Measurements from ENCODE around the gene RBM47.

Gene RBM47

DNA sequence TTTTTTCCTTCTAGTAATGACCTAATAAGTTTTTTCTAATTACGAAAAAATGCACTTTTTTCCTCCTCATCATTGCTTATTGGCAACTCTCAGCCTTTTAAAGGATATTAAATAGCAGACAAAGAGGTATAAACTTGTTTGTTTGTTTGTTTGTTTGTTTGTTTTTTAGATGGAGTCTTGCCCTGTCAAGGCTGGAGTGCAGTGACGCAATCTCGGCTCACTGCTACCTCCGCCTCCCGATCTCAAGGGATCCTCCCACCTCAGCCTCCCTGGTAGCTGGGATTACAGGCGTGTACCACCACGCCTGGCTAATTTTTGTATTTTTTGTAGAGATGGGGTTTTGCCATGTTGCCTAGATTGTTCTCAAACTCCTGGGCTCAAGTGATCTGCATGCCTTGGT is 6.0 kb downstream of the RBM47 start:
- no peak for DNase-seq (ENCODE audit: low read depth)

DNA sequence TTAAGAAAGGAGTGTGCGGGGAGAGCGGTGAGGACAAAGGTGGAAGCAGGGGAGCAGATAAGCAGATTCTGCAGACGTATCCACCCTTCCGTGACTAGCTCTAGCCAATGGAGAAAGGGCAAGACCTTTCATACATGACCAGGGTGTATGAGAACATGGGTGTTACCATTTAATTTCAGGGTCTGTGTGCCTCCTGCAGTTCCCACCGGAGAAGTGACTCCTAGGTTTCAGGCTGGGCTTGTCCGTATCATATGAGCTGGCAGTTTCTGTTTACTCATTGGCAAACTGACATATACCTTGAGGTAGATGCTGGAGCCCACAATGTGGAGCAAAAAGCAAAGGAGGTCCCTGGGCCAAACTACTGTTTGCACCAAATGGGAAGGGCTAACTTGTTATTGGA is 6.8 kb downstream of the RBM47 start:
- no peak for DNase-seq (ENCODE audit: low read depth)

DNA sequence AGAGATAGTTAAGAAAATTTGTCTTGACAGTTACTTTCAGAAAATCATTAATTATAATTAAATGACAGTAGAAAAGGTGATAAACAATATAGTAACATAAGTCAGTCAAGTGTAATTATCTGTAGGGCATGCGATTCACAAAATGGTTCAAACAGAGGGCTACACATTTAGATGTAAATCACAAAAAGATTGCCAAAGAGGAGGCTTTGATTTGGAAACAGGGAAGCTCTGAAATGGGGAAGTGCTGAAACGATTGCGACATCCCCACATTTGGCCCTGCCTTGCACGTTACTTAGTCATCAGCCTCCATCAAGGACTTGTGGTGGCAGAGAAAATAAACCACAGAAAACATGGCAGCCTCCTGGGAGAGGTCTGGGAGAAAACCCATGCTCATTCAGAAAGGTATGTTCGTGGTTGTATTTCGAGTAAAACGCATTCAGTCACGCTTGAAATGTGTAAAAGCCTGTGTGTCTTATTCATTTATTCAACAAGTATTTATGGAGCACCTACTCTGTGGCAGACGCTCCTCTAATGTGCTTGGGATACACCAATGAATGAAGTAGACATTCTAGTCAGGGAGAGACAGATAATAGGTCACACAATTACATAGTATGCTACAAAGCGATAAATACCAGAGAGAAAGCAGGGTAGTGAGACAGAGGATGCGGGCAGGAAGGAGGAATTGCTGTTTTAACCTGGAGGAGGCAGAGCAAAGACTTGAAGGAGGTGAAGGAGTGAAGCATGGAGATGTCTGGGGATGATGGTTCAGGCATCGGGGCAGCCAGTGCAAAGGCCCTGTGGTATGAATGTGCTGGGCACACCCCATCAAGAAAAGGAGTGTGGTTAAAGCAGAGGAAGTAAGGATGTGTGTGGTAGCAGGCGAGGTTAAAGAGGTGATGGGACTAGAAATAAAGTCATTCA is 7.8 kb downstream of the RBM47 start:
- DNase-seq (ENCODE audit: low read depth) = no peak

DNA sequence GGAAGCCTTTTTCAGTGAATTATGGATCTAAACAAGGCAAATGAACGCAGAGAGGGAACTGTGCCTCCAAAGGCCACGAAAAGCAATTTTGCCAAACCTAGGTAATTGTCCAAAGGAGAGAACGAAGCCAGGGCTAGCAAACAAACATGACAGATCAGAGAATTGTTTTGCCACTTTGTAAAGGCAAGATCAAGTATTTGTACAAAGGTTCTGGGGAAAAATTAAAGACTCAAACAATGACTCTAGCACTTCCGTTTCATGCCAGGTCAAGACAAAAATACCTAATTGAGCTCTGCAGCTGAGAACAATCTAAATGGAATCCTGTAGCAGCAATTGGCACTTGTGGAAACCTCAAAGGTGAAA is 8.5 kb downstream of the RBM47 start:
- no peak for DNase-seq (ENCODE audit: low read depth)

DNA sequence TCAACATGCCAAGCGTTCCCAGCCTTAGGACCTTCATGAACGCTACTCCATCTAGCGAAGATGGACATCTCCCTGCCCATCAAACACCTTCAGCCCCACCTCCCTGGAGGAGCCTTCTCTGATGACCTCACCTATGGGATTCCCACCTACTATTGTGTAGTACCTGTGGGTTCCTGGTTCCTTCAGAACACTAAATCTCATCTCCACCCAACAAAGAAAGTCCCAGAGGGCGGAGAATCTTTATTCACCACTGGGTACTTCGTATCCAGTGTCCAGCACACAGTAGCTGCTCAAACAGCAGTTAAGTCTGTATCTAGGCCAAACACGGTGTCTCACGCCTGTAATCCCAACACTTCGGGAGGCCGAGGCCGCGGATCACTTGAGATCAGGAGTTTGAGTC is 10.1 kb downstream of the RBM47 start:
- DNase-seq (ENCODE audit: low read depth) = no peak

DNA sequence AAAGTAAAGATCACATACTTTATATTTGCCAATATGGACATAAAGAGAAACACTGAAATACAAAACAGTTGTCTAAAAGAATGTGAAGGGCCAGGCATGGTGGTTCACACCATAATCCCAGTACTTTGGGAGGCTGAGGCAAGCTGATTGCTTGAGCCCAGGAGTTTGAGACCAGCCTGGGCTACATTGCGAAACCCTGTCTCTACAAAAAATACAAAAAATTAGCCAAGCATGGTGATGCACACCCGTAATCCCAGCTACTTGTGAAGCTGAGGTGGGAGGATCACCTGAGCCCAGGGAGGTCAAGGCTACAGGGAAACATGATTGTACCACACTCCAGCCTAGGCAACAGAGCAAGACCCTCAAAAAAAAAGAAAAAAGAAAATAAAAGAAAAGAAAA is 11.8 kb downstream of the RBM47 start:
- DNase-seq (ENCODE audit: low read depth) = no peak

DNA sequence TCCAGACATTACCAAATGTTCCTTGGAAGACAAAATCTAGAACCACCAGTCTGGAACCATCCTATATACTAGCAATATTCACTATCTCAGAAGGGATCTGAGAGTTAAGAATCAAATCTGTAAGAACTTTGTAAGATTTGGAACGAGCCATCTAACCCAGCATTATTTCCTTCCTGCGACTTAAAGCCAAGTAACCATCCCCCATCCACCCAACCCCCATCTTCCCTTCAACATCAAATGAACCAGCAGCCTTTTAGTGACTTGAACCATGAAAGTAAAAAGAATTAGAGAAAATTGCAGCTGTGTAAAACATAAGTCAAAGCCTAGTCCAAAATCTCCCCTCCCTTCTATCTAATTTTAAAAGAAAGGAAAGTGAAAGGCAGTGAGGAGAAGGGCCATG is 15.6 kb downstream of the RBM47 start:
- DNase-seq (ENCODE audit: low read depth) = no peak

DNA sequence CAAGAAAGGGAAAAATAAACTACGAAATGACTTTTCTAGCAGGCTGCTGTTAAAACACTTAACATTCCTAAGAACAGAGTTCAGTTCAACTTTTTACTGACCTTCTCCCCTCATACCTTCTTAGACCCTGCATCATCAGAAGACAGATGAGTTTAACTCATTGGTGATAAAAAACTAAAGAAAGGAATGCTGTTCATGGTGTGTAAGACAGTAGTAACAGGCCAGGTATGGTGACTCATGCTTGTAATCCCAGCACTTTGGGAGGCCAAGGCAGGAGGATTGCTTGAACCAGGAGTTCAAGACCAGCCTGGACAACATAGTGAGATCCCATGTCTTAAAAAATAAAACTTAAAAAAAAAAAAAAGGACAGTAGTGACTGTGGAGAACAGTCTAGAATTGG is 16.2 kb downstream of the RBM47 start:
- no peak for DNase-seq (ENCODE audit: low read depth)

DNA sequence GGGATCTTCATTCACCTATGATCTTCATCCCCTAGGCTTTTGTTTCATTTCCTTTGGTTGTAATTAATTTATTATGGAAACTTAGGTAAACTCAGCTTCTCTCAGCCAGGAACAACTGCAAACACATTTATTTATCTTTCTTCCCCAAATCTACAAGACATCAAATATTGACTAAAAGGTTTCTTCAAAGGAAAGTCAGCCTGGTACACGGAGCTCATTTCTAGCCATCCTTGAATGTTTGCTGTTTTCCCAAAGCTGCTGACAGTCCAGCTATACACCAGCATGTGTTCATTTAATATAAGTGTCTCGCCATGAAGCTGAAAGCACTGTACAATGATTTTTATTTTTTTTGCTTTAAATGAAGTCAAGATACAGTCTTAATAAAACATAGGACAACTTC is 16.8 kb downstream of the RBM47 start:
- no peak for DNase-seq (ENCODE audit: low read depth)

DNA sequence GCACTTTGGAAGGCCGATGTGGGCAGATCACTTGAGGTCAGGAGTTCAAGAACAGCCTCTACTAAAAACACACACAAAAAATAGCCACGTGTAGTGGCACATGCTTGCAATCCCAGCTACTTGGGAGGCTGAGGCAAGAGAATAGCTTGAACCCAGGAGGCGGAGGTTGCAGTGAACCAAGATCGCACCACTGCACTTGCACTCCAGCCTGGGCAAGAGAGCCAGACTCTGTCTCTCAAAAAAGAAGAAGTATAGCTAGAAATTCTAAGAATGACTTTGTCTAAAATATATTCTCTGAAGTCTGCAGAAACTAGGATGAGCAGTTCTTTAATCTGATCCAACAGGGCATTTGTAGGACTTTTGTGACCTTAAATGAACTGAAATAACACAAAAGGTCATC is 17.4 kb downstream of the RBM47 start:
- no peak for DNase-seq (ENCODE audit: low read depth)

DNA sequence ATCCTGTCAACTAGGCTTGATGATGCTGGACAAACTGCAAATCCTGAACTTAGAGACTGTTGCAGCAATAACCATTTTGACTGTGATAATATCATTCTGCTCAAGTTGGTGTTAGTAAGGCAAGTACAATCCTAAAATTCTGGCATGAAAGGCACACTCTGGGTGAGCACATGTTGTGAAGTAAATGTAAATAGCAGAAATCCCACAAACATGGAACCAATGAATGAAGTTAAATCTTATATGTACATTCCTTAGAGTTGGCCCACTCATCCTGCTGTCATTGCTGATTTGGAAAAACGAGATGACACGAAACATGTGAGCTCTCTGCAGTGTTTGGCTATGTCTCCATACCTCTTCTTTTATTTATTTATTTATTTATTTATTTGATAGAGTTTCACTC is 21.0 kb downstream of the RBM47 start:
- no peak for DNase-seq (ENCODE audit: low read depth)

DNA sequence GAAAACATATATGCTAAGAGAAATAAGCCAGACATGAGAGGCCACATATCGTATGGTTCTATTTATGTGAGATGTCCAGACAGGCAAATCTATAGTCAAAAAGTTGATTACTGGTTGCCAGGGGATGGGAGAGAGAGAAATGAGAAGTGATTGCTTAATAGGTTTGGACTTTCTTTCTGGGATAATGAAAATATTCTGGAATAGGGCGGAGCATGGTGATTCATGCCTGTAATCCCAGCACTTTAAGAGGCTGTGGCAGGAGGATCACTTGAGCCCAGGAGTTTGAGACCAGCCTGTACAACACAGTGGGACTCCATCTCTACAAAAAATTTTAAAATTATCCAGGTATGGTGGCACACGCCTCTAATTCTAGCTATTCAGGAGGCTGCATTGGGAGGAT is 22.4 kb downstream of the RBM47 start:
- no peak for DNase-seq (ENCODE audit: low read depth)

DNA sequence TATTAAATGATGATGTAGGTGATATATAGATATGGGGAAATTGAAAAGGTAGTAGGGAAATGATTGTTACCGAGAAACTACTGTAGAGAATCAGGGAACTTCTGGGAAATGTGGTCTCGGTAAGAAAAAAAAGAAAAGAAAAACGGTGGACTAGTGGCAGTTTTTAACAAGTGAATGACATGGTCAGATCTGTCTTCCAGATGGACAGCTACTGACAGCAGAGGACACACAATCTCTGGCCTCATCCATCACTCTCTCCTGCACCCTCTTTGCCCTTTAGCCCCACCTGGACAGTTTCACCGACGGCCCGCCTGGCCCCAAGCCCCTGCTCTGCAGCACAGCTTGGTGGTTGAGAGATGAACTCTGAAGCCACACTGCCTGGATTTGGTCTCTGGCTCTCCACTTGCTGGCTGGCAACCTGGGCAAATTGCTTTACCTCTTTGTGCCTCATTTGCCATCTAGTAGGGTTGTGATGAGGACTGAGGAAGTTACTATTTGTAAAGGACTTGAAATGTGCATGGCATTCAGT is 23.4 kb downstream of the RBM47 start:
- no peak for DNase-seq (ENCODE audit: low read depth)

DNA sequence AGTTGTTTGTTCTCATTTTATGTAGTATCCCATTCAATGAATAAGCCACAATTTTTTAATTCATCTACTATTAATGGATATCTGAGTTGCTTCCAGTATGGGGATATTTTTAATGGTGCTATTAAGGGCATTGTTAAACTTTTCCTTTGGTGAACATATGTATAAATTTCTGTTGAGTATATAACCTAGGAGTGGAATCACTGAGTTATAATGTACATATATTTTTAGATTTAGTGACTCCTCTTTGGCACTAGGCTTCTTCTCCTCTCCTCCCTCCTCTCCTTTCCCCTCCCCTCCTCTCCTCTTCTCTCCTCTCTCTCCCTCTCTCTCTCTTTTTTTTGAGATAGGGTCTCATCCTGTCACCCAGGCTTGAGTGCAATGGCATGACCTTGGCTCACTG is 26.4 kb downstream of the RBM47 start:
- DNase-seq (ENCODE audit: low read depth) = no peak

DNA sequence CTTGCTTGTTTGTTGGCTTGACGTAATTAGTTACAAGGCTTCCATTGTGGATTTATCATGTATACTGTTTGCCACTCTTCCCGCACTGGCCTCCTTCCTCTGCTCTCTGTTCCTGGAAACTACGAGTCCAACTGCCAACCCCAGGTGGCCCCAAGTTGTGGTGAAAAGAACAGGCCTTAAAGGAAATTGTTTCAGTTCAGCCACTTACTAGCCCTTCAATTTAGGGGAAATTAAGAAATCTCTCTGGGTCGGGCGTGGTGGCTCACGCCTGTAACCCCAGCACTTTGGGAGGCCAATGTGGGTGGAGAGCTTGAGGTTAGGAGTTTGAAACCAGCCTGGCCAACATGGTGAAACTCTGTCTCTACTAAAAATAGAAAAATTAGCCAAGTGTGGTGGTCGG is 28.0 kb downstream of the RBM47 start:
- DNase-seq (ENCODE audit: low read depth) = no peak

DNA sequence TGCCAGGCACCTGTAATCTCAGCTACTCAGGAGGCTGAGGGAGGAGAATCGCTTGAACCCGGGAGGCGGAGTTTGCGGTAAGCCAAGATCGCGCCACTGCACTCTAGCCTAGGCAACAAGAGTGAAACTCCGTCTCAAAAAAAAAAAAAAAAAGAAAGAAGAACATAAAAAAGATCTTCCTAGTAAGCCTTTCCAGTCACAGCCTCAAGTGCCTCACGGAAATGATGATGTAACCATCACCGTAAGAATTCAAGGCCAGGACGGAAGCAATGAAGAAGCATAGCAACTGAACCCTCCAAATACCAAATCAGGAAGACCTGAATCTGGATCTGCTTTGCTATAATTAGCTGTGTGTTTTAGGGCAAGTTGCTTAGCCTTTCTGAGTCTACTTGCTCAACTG is 28.8 kb downstream of the RBM47 start:
- DNase-seq (ENCODE audit: low read depth) = no peak

DNA sequence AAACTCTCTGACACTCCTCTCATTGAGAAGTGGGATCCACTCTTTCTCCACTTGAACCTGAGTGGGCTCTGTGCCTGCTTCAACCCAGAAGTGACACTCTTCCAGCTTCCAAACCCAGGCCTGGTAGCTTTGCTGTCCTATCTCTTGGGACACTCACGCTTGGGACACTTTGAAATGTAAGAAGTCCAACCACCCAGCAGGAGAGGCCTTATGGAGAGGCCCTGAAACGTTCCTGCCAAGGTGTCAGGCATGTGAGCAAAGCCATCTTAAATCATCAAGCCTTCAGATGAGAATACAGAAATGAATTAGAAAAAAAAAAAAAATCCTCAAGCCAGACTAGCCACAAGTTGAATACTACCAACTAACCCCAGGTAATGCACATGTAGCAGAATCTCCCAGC is 30.2 kb downstream of the RBM47 start:
- no peak for DNase-seq (ENCODE audit: low read depth)

DNA sequence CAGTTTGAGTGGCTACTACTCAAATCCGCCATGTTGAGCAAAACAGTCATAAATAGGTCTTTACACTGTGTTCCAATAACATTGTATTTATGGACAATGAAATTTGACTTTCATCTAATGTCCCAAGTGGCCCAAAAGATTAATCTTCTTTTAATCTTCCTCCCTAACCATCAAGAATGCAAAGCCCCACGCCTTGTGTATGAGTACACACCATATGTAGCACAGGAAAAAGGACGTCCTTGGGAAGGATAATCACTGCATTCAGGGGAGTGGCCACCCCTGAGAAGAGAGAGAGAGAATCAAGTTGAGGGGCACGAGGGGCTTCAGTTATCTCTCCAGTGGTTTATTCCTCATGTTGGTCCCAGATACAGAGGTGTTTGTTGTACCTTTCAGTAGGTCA is 33.1 kb downstream of the RBM47 start:
- no peak for DNase-seq (ENCODE audit: low read depth)

DNA sequence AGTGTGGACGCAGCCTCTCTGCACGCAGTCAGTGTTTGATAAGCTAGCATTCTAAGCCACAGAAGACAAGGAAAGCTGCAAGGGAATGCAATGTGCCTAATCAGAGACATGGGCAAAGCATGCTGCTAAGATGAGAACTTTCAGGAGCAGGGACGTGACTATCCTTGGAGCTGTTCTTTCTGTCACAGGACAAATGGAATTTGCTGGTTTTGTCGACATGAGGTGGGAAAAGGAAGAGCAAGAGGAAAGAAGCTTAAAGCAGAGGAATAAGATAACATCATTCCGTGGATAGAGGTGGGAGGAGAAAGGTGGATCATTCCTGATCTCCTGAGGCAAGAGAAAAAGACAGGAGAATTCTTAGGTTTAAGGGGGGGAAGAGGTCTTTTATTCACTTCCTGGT is 33.7 kb downstream of the RBM47 start:
- no peak for DNase-seq (ENCODE audit: low read depth)

DNA sequence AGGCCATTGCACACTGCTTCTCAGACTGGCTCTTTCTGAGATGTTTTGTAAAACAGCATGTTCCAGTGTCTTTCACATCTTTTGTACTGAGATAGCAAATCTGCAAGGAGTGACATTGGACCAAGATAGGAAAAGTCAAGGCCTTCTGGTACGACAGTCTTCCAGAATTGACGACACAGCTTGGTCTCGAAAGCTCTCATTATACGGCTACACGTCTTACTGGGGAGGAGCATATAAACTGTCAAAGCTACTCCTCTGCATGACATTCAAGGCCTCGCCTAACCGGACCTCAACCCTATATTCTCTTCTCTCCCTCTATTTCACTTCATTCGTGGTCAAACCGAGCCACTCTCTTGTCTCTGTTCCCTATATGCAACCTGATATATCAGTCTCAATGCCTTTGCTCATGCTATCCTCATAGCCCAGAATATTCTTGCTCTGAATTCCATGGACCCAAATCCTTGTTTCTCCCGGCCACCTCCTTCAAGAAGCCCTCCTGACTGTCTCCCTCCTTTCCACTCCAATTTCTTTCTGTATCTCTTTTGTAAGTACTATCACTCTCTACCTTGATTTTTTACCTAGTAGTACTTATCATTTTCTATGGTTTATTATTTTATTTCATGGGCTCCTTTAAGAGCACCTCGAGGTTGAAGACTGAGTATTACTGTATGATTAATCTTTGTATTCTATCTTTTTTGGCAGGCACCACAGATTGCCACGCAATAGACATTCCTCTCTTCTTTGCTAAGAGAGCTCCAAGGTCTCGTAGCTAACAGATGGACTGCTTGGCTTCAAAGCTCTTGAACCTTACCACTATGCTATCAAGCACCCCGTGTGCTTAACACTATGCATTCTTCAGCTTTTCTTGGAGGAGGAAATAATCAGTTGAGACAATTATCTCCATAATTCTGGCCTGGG is 35.1 kb downstream of the RBM47 start:
- DNase-seq (ENCODE audit: low read depth) = no peak

DNA sequence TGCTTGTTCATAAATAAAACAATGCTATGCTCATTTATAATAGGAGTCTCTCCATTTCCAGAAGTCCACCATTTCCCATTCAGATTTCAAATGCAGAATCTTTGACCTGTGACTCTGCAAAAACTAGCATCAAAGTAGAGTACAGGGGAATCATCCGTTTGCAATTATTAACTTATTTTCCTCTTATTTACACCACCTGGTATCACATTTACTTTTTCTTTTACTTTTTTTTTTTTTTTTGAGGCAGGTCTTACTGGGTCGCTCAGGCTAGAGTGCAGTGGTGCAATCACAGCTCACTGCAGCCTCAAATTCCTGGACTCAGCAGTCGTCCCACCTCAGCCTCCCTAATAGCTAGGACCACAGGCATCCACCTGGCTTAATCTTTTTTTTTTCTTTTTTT is 37.6 kb downstream of the RBM47 start:
- no peak for DNase-seq (ENCODE audit: low read depth)

DNA sequence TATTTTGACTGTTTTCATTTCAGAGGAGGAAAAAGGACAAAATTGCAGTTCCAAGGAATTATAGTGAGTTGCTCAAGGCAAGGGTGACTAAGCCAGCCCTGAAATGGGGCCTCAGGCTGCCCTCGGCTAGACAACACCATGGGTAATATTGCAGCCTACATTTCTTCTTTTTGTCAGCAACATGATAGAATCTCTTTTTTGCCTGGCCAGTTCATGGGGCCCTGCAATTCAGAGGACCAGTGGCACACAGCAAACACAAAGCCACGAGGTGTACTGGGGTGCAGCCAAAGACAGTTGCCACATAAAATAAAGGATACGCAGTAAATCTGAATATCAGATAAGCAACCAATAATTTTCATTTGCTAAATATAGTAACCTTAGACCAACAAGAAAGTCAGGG is 41.8 kb downstream of the RBM47 start:
- DNase-seq (ENCODE audit: low read depth) = no peak

DNA sequence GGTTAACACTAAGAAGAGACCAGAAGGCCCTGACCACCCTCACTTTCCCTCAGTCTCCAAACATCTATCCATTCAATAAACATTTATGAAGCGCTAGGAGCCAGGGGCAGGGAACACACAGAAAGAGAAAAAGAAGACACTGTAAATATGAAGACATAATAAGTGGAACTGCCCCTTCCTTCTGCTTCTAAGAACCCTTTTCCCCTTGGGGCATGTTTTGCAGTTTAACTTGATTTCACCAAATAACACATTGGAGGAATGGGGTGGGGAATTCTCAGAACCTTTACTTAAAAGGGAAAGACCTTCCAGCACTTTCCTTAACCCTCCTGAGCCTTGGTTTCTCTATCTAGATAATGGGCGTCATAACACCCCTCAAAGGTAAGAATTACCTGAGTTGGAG is 42.3 kb downstream of the RBM47 start:
- no peak for DNase-seq (ENCODE audit: low read depth)

Data from stimulated activated CD8-positive, alpha-beta memory T cell treated with anti-CD3 and anti-CD28 coated beads, Interleukin-4, amount 100 ng/mL, for 24 hours (primary cell).